Neural progenitor cell (in vitro differentiated cells): ENCODE measurements around the gene CEP350.

Source experiments
- CTCF ChIP-seq: fragments of 200-600 bp; sonication (generic); IDR thresholded peaks from 2 replicates; pipeline ENCODE4 v1.5.1; 2017; ENCODE audit warnings: antibody characterized with exemption, mild to moderate bottlenecking
- EZH2 ChIP-seq: fragments of 200-600 bp; sonication (generic); IDR thresholded peaks from 2 replicates; pipeline ENCODE4 v1.6.1; 2017; ENCODE audit warnings: antibody characterized with exemption, mild to moderate bottlenecking, moderate library complexity

DNA sequence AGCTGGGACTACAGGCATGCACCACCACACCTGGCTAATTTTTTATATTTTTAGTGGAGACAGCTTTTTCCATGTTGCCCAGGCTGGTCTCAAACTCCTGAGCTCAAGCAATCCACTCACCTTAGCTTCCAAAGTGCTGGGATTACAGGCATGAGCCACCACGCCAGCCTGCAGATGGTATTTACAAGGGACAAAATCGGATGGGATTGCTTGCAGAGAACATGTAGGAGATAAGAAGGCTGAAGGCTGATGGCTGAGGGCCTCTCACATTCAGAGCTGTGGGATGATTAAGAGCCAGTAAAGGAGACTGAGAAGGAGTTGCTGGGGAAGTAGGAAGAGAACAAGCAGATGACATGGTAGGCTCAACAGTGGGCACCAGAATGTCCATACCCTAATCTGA is 176.0 kb downstream of the CEP350 start:
- TF ChIP-seq CTCF: no peak
- no peak for TF ChIP-seq EZH2
